ENCODE measurements around the gene FBXO45. TPM values are rescaled to one million over a fixed set of nuclear protein-coding genes. Genes with fewer than 3 reads are reported as not detected.
"Not testable (repeated sequence)": the region's sequence is repeated elsewhere in the genome, so short reads cannot be mapped to it uniquely, and the experiment has no call there.

Gene FBXO45, protein sequence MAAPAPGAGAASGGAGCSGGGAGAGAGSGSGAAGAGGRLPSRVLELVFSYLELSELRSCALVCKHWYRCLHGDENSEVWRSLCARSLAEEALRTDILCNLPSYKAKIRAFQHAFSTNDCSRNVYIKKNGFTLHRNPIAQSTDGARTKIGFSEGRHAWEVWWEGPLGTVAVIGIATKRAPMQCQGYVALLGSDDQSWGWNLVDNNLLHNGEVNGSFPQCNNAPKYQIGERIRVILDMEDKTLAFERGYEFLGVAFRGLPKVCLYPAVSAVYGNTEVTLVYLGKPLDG
- total RNA-seq: 8.2 TPM
- long read RNA-seq, full-length matches to known transcripts: 13 of 13 reads
- long read RNA-seq, partial matches to known transcripts: 0 of 13 reads
- long read RNA-seq, other reads (novel, unspliced or antisense): 0 of 13 reads

DNA sequence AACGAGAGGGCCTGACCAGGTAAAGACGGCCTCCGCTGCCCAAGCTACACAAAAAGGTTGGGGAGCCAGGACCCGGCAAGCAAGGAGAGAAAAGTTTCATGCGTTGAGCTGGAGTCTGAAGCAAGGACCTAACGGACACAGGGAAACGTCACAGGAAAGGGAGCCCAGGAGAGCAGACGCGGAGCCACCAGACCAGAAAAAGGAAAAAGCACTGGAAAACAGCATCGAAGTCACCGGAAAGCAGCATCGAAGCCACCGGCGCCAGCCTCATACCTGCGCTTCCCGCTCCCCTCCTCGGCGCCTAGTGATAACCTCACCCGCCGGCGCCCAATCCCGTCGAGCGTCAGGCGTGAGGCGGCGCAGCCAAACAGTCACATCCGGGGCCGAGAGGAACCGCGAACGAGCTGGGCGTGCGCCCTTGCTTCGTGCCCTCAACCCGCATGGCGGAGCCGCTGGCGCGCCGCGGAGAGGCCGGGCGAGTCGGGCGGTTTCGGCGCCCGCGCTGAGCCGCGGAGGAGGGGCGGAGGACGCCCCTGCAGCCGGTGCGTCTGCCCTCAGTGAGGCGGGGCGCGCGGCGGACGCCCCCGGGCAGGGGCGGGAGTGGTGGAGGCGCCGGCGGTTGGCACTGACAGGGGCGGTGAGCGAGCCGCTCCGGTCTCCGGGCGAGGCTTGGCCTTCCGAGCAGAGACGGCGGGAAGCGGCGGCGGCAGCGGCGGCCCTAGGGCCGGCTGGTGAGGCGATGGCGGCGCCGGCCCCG, at the start of gene FBXO45, which contains the start of gene WDR53:
Gene FBXO45, plus strand, starts transcription at position 415 of the 757 bp plus-strand sequence. Its CDS starts 325 bp downstream, at position 740.
Gene WDR53, minus strand, starts transcription at position 309 of the 757 bp plus-strand sequence. CDS start 7,079 bp downstream, outside the sequence.
- DNase-seq (ENCODE audit: missing footprints) (peak; percentile 98), ATAC-seq (peak; percentile 99)
- intact Hi-C loops (cut with DNase I): no loop called here

DNA sequence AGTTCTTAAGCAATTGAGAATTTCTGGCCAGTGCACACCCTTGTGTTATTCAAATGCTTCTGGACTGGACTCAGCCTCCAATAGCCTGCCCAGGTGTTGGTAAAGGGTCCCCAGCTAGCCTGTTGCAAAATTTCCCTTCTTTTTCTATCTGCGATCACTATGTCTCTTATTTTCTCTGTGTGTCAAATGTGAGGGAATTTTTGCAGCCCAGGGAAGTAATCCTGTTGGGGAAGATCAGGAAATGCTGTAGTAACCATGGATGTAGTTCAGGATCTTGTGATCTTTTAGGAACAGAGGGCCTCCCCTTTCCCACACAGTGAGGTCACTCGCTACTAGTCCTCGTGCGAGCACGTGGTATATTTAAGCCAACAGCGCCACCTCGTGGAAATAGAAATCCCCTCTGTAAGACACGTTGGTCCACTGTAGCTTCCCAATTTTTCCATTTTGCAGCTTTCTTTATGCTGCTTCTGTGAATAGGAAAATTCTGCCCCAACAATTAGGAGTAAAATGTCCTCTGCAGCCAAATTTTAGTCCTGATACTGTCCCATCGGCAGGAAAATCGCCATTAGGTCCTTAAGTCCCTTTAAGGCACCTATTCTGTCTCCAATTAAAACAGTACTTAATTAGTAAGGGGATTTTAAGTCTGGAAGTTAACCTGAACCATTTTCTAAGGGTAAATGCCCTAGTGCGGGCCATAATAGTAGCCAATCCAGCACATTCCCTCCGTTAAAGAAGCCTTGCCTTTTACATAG, 49.3 kb upstream of the FBXO45 start:
- ATAC-seq: peak; percentile 43
- intact Hi-C loops (cut with DNase I): loop anchor here (2.0 to 5.0 kb wide), 3 partner anchors 32 to 437 kb away; partner anchors contain the start of gene TFRC

DNA sequence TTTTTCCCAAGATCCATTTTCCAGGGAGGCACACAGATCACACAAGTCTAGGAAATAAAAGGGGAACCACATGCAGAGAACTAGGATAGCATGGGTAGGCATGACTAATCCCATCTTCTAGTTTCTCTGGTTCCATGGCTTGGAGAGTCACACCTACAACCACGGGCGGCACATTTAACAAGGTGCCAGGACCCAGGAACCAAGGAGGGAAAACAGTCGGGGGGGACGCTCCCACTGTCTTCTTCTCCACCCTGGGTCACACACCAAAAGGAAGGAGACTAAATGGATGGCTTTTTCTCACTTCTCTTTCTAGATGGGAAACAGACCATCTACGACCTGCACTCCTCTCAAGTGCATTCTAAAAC, 48.8 kb upstream of the FBXO45 start:
- DNase-seq (ENCODE audit: missing footprints) (no peak), ATAC-seq (no peak)
- intact Hi-C loops (cut with DNase I): loop anchor here (2.0 to 5.0 kb wide), 3 partner anchors 33 to 437 kb away; partner anchors contain the start of gene TFRC

More for the DNA sequence above, 49.3 kb upstream of the FBXO45 start:
- no peak for DNase-seq (ENCODE audit: missing footprints)

DNA sequence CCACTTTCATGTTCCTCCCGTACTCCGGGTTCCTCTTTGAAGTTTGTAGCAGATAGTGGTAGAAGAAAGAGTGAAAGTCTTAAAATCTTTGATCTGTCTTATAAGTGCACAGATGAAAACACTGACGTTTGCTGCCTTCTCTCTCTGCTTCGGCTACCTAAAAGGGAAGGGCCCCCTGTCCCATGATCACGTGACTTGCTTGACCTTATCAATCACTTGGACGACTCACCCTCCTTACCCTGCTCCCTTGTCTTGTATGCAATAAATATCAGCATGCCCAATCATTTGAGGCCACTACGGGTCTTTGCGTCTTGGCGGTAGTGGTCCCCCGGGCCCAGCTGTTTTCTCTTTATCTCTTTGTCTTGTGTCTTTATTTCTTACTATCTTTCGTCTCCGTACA, 47.2 kb upstream of the FBXO45 start:
- intact Hi-C loops (cut with DNase I); ATAC-seq; DNase-seq (ENCODE audit: missing footprints): not testable (repeated sequence)

DNA sequence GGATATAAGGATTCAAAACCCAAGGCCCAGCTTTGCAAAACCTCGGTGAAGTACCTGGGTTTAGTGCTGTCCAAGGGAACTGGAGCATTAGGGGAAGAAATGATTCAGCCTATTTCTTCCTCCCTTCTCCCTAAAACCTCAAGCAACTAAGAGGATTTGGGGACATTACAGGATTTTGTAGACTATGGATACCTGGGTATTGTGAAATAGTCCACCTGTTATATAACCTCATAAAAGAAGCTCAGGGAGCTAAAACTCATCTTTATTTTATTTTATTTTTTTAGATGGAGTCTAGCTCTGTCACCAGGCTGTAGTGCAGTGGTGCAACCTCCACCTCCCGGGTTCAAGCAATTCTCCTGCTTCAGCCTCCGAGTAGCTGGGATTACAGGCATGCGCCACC, 44.6 kb upstream of the FBXO45 start:
- no peak for DNase-seq (ENCODE audit: missing footprints)
- intact Hi-C loops (cut with DNase I): no loop called here
- no peak for ATAC-seq

DNA sequence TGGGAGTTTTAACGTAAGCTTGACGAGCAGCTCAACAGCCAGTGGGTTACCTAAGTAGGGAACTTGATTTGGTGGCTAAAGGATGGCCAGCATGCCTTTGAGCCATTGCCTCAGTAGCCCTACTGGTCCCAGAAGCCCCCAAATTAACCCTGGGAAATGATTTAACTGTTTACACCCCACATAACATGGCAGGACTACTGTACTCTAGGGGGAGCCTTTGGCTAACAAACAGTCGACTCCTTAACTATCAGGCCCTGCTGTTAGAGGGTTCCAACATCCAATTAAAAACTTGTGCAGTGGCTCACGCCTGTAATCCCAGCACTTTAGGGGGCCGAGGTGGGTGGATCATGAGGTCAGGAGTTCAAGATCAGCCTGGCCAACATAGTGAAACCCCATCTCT, 43.9 kb upstream of the FBXO45 start:
- ATAC-seq: no peak
- intact Hi-C loops (cut with DNase I): no loop called here
- no peak for DNase-seq (ENCODE audit: missing footprints)

DNA sequence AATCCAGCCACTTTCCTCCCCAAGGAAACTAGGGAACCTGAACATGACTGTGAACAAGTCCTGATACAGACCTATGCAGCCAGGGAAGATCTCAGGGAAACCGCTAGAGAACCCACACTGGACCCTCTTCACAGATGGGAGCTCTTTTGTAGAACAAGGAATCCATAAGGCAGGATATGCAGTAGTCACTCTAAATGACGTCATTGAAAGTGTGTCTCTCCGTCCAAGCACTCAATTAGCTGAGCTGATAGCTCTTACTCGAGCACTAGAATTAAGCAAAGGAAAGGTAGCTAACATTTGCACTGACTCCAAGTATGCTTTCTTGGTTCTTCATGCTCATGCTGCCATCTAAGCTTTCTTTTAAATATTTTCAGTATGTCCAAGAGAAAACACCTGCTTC, 43.3 kb upstream of the FBXO45 start:
- no peak for ATAC-seq
- DNase-seq (ENCODE audit: missing footprints): no peak
- intact Hi-C loops (cut with DNase I): no loop called here

DNA sequence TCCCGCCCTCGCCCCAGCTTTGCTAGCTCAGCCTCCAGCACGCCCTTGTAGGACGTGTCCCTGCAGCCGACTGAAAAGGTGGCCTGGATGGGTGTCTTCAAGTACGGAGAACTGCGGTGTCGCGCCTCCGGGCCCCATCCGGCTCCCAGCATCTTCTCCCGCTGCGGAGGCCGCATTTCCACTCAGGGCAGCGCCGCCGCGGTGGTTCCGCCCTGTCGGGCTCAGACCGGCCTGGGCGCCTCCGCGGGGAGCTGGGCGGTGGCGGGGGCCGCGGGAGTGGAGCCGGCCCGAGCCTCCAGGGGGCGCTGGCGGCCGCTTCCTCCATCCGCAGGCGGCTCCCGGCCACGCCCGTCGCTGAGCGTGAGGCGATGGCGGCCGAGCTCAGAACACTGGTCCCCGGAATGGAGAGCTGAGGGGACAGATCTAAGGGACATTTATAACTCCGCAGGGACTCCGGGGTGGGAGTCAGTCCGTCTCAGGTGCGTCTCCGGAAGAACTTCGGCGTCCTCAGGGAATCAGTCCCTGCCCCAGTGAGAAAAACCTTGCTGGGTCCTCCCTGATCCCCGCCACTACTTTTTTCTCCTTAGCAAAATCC, 39.7 kb upstream of the FBXO45 start:
- intact Hi-C loops (cut with DNase I): no loop called here
- ATAC-seq (peak; percentile 95), DNase-seq (ENCODE audit: missing footprints) (peak; percentile 93)

DNA sequence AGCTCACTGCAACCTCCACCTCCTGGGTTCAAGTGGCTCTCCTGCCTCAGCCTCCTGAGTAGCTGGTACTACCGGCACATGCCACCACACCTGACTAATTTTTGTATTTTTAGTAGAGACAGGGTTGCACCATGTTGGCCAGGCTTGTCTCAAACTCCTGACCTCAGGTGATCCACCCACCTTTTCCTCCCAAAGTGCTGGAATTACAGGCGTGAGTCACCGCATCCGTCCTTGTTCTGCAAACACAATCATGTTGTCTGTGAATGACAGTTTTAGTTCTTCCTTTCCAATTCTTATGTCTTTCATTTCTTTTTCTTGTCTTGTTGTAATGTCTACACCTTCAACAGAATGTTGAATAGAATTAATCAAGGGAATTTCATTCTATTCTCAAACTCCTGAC, 37.0 kb upstream of the FBXO45 start:
- ATAC-seq: no peak
- intact Hi-C loops (cut with DNase I): loop anchor here (10.0 kb wide), 1 partner anchor 153 kb away; no protein-coding TSS in a partner anchor
- DNase-seq (ENCODE audit: missing footprints): no peak

DNA sequence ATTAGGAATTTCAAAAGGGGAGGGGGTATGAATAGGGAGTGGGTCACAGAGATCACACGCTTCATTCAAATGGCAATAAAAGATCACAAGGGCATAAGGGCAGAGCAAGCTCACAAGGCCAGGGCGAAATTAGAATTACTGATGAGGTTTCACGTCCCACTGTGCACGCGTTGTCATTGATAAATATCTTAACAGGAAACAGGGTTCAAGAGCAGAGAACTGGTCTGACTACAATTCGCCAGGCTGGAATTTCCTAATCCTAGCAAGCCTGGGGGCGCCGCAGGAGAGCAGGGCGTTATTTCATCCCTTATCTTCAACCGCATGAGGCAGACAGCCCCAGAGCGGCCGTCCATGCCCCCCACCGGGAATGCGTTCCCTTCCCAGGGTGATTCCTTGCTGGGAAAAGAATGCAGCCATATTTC, 35.2 kb upstream of the FBXO45 start:
- DNase-seq (ENCODE audit: missing footprints): no peak
- no peak for ATAC-seq
- intact Hi-C loops (cut with DNase I): loop anchor here (10.0 kb wide), 1 partner anchor 152 kb away; no protein-coding TSS in a partner anchor

DNA sequence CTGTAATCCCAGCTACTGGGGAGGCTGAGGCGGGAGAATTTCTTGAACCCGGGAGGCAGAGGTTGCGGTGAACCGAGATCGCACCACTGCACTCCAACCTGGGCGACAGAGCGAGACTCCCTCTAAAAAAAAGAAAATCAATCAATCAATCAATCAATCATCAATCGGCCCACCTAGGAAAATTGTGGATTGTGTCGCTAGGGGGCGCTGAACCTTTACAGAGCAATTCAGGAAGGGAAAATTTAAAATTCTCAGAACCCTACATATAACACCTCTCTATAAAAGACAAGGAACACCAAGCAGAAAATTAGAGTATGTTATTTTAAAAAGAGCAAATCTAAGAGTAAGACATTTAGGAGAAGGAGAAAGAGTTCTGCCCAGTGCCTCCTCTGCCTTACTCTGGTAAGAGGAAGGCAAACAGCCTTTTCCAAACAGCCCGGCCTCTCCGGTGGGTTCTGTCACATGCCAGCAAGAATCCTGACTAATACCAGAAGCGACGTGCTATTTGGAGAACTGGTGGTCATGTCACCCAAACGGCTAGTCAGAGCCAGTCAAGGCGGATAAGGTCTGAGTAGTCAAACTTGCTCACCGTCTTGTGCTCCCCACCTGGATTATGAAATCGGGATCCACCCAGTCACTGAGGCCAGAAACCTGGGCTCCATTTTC, 31.0 kb upstream of the FBXO45 start:
- no peak for ATAC-seq
- intact Hi-C loops (cut with DNase I): loop anchor here (10.0 kb wide), 1 partner anchor 147 kb away; no protein-coding TSS in a partner anchor
- DNase-seq (ENCODE audit: missing footprints): no peak

DNA sequence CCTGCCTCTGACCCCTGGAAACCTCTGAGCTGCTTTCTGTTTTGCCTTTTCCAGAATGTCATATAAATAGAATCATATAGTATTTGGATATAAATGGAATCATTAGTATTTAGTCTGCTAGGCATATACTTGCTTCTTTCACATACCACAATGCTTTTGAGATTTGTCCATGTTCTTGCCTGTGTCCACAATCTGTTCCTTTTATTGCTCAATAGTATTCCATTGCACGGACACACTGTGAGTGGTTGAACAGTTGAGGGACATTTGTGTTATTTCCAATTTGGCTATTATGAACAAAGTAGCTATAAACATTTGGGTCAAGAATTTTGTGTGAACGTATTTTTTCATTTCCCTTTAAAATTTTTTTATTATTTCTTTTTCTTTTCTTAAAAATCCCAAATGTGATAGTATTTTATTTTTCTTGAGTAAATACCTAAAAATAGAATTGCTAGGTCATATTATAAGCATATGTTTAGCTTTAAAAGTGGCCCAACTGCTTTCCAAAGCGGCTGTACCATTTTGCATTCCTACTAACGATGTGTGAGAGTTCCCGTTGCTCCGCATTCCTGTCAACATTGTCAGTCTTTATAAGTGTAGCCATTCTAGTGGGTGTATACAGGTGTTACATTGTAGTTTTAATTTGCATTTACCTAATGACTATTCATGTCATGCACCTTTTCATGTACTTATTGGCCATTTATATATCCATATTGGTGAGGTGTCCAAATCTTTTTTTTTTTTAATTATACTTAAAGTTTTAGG, 26.6 kb upstream of the FBXO45 start:
- DNase-seq (ENCODE audit: missing footprints) (no peak), ATAC-seq (no peak)
- intact Hi-C loops (cut with DNase I): no loop called here

DNA sequence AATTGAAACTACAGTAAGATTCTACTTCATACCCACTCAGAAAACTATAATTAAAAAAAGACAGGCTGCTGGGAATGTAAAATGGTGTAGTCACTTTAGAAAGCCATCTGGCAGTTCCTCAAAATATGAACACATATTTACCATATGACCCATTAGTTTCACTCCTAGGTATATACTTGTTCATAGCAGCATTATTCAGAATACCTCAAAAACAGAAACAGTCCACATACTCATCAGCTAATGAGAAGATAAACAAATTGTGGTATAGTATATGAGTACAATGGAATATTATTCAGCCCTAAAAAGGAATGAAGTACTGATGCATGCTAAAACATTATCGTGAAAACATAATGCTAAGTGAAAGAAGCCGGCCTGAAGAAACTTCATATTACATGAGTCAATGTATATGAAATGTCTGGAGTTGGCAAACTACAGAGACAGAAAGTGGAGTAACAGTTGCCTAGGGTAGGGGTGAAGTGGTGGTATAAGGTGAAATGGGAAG, 23.9 kb upstream of the FBXO45 start:
- intact Hi-C loops (cut with DNase I): no loop called here
- no peak for ATAC-seq
- no peak for DNase-seq (ENCODE audit: missing footprints)

DNA sequence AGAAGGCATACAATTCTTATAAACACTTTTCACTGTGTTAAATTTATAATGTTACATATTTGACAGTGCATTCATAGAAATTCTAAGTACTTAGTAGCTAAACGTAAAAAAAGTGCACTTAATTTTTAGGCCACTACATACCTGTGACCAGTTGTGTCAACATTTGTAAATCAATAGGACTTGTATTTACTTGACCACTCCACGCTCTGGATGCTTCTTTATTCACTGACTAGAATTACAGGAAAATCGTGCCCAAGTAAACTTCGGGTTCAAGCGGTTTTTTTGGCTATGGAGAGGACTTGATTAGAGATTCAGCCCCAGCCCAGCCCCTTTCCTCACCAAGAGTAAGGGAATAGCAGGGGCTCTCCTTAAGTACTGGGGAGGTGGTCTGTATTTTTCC, 21.9 kb upstream of the FBXO45 start:
- intact Hi-C loops (cut with DNase I): no loop called here
- no peak for ATAC-seq
- no peak for DNase-seq (ENCODE audit: missing footprints)

DNA sequence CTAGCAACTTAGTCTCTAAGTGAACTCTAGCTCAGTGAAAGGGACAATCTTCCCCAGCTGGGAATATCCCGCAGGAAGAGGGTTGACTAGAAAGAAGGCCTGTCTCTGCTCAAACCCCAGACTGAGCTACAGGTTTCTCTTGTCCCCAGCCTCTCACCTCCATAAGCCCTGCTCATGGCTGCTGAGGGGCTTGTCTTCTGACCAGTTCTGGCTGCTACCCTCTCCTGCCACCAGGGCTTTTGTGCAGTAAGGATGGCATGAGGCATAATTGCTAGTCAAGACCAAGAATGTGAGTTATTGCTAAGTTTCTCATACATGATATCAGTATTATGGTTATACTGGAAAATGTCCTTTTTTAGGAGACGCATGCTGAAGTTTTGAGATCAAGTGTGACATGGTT, 21.4 kb upstream of the FBXO45 start:
- ATAC-seq (no peak), DNase-seq (ENCODE audit: missing footprints) (no peak)
- intact Hi-C loops (cut with DNase I): no loop called here

DNA sequence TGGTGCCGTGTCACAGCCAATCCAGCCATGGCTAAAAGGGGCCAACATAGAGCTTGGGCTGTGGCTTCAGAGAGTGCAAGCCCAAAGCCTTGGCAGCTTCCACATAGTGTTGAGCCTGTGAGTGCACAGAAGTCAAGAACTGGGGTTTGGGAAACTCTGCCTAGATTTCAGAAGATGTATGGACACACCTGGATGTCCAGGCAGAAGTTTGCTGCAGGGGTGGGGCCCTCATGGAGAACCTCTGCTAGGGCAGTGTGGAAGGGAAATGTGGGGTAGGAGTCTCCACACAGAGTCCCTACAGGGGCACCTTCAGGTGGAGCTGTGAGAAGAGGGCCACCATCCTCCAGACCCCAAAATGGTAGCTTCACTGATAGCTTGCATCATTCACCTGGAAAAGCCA, 19.1 kb upstream of the FBXO45 start:
- ATAC-seq; DNase-seq (ENCODE audit: missing footprints); intact Hi-C loops (cut with DNase I): not testable (repeated sequence)

DNA sequence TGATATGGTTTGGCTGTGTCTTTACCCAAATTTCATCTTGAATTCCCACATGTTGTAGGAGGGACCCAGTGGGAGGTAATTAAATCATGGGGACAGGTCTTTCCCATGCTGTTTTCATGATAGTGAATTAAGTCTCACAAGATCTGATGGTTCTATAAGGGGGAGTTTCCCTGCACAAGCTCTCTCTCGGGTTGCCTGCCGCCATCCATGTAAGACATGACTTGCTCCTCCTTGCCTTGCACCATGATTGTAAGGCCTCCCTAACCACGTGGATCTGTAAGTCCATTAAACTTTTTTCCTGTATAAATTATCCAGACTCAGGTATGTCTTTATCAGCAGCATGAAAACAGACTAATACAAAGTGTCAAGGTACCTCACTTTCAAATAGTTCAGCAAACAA, 18.3 kb upstream of the FBXO45 start:
- DNase-seq (ENCODE audit: missing footprints); intact Hi-C loops (cut with DNase I); ATAC-seq: not testable (repeated sequence)

Data from Right ventricle myocardium inferior (tissue), 1 donor.